B cell (primary cell): ENCODE measurements around the gene THOC5.

Source experiments
- EZH2 ChIP-seq: IDR thresholded peaks from 2 replicates; pipeline ENCODE4 v1.6.1; 2012; ENCODE audit warnings: borderline replicate concordance, low read depth, mild to moderate bottlenecking, moderate library complexity, low read length; ENCODE audit not compliant: insufficient read depth, poor library complexity, severe bottlenecking
- TF ChIP-seq, protein P1 (sequence below): fragments of 200-600 bp; IDR thresholded peaks from one replicate; pipeline ENCODE4 v1.8.0; 2022; ENCODE audit warnings: antibody characterized with exemption, mild to moderate bottlenecking

DNA sequence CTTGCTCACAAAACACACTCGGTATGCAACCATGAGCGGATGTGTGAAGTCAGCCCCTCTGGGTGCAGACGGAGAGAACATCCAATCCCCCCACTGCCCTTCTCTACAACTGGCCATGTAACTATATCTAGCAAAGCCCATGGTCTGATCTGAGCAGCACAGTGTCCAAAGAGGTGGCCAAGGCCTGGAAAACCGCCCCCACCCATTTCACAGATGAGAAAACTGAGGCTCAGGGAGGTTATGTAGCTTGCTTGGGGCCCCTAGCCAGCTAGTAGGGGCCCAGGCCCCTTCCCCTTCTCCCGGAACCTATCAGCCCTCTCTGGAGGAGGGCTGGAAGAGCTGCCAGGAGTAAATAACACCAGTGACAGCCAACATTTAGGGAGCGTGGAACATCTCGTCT, 89.0 kb downstream of the THOC5 start:
- TF ChIP-seq, protein P1, sequence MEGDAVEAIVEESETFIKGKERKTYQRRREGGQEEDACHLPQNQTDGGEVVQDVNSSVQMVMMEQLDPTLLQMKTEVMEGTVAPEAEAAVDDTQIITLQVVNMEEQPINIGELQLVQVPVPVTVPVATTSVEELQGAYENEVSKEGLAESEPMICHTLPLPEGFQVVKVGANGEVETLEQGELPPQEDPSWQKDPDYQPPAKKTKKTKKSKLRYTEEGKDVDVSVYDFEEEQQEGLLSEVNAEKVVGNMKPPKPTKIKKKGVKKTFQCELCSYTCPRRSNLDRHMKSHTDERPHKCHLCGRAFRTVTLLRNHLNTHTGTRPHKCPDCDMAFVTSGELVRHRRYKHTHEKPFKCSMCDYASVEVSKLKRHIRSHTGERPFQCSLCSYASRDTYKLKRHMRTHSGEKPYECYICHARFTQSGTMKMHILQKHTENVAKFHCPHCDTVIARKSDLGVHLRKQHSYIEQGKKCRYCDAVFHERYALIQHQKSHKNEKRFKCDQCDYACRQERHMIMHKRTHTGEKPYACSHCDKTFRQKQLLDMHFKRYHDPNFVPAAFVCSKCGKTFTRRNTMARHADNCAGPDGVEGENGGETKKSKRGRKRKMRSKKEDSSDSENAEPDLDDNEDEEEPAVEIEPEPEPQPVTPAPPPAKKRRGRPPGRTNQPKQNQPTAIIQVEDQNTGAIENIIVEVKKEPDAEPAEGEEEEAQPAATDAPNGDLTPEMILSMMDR: no peak
- no peak for TF ChIP-seq EZH2
